Esophagus squamous epithelium (tissue), 5 donors: Measurements from ENCODE around the gene LINC00237. TPM values are rescaled to one million over a fixed set of nuclear protein-coding genes. Genes with fewer than 3 reads are reported as not detected.

Experiments used
- DNase-seq: peaks from one replicate; lab custom pipeline; 2025; lab: John Stamatoyannopoulos, UW
- H3K27ac ChIP-seq, 4 donors: fragments of 200-600 bp; sonication (generic); one replicate each; pipeline ENCODE4 v1.5.1; 2016 to 2019; ENCODE audit warnings: mild to moderate bottlenecking in 1 of 4
- H3K27me3 ChIP-seq, 4 donors: fragments of 200-600 bp; sonication (generic); 1 replicate in 3 of 4; 2 replicates in 1 of 4; pipeline versions ENCODE4 v1.5.1 to v1.6.0; 2017 to 2021; ENCODE audit warnings: antibody characterized with exemption in 1 of 4
- H3K36me3 ChIP-seq, 3 donors: fragments of 200-600 bp; sonication (generic); one replicate each; pipeline ENCODE4 v1.5.1; 2016 to 2019
- H3K4me1 ChIP-seq, 3 donors: fragments of 200-600 bp; sonication (generic); one replicate each; pipeline ENCODE4 v1.5.1; 2017 to 2019
- H3K4me3 ChIP-seq, 4 donors: fragments of 200-600 bp; sonication (generic); 1 replicate in 3 of 4; 2 replicates in 1 of 4; pipeline ENCODE4 v1.5.1; 2016 to 2019; ENCODE audit warnings: mild to moderate bottlenecking in 2 of 4, moderate library complexity in 1 of 4
- H3K9me3 ChIP-seq, 3 donors: fragments of 200-600 bp; sonication (generic); one replicate each; pipeline ENCODE4 v1.5.1; 2016 to 2019
- CTCF ChIP-seq, 6 experiments: fragments of 450-650 bp in 4 of 6; fragments of 200-600 bp in 2 of 6; sonication (generic) in 2 of 6; IDR thresholded peaks; one replicate each; pipeline ENCODE4 v1.5.1; 2016 to 2019; ENCODE audit warnings: antibody characterized with exemption in 6 of 6, mild to moderate bottlenecking in 4 of 6, moderate library complexity in 4 of 6
- POLR2A ChIP-seq, 4 donors: fragments of 450-650 bp; IDR thresholded peaks; one replicate each; pipeline ENCODE4 v1.6.1; 2017; ENCODE audit warnings: antibody characterized with exemption in 4 of 4, mild to moderate bottlenecking in 4 of 4, moderate library complexity in 3 of 4
- WGBS, 2 donors: methylation state at CpG; one replicate each; pipeline ENCODE4 v1.1.5; 2018; 5-methylcytosine and 5-hydroxymethylcytosine counted together
- intact Hi-C: fragments of 100-400 bp; cut with DNase I; formaldehyde crosslinking; loops from one replicate; pipeline ENCODE4 v1.15.0; 2022
- total RNA-seq, 4 donors: library from RNA; depleted of rRNA; stranded (reverse); fragments of >200 nt; gene quantifications; one replicate each; pipeline ENCODE4 v1.1.0, GENCODE V29; 2016
- donor health status: DM: yes; HTN: yes; CAD: no.

LINC00237 gene
- total RNA-seq, 4 donors from 2014 or later, result not detected

GRCh38 chr20:21100578-21101452 is 5.3 kb downstream of the LINC00237 start:
- Histone ChIP-seq H3K36me3 (no peaks in the 10 kb centered on the region), H3K27ac (peak overlapping the region in 1 of 4 donors; percentile 2), H3K9me3 (no peaks in the 10 kb centered on the region), H3K27me3 (peaks cover 35 to 100% (median 48%) of the 10 kb centered on the region in 4 donors), H3K4me3 (peak overlapping the region; percentile 28 to 64 (median 46)), H3K4me1 (peaks cover 40 to 53% (median 43%) of the 10 kb centered on the region in 3 donors)
- intact Hi-C loops, result no loop called here
- TF ChIP-seq POLR2A (IDR thresholded peaks at IDR 0.05) (no peak), CTCF (IDR thresholded peaks at IDR 0.05) (no peak)
- WGBS, 2 donors, result 6 to 8% methylated on average over 46 to 48 of the region's 64 CpGs
- DNase-seq, result no peak

- Histone ChIP-seq H3K27ac (peak overlapping the region in 1 of 4 donors; percentile 2), H3K27me3 (peaks cover 27 to 100% (median 40%) of the 10 kb centered on the region in 4 donors), H3K36me3 (no peaks in the 10 kb centered on the region), H3K9me3 (no peaks in the 10 kb centered on the region), H3K4me3 (peak overlapping the region; percentile 28 to 64 (median 46)), H3K4me1 (peaks cover 34 to 45% (median 36%) of the 10 kb centered on the region in 3 donors)
- no peak for DNase-seq
- TF ChIP-seq POLR2A (IDR thresholded peaks at IDR 0.05), result no peak
- TF ChIP-seq CTCF (IDR thresholded peaks at IDR 0.05), result no peak
- 4 to 6% methylated on average over 42 to 43 of the region's 46 CpGs for WGBS, 2 donors
- intact Hi-C loops, result no loop called here
Observed at GRCh38 chr20:21099751-21100577, 6.2 kb downstream of the LINC00237 start.

GRCh38 chr20:21096321-21097043 is 9.7 kb downstream of the LINC00237 start:
- no peak for DNase-seq
- H3K36me3 ChIP-seq, result no peaks in the 10 kb centered on the region
- H3K27me3 ChIP-seq, result peaks cover 15 to 100% (median 19%) of the 10 kb centered on the region in 4 donors
- 28 to 40% methylated on average over 9 to 10 of the region's 10 CpGs for WGBS, 2 donors
- no peak overlapping the region for H3K4me3 ChIP-seq
- intact Hi-C loops, result no loop called here
- peaks cover 11 to 21% (median 18%) of the 10 kb centered on the region in 3 donors for H3K4me1 ChIP-seq
- no peak overlapping the region for H3K27ac ChIP-seq
- no peak for TF ChIP-seq CTCF (IDR thresholded peaks at IDR 0.05)
- no peak for TF ChIP-seq POLR2A (IDR thresholded peaks at IDR 0.05)
- H3K9me3 ChIP-seq, result no peaks in the 10 kb centered on the region

GRCh38 chr20:21092806-21093205 is 13.4 kb downstream of the LINC00237 start:
- H3K27me3 ChIP-seq, result peaks cover 0 to 100% (median 4%) of the 10 kb centered on the region in 4 donors

More at GRCh38 chr20:21092806-21093205, 13.4 kb downstream of the LINC00237 start:
- intact Hi-C loops, result no loop called here
- TF ChIP-seq POLR2A (IDR thresholded peaks at IDR 0.05) (no peak), CTCF (IDR thresholded peaks at IDR 0.05) (no peak)
- Histone ChIP-seq H3K27ac (no peak overlapping the region), H3K4me3 (no peak overlapping the region), H3K4me1 (no peaks in the 10 kb centered on the region), H3K36me3 (no peaks in the 10 kb centered on the region), H3K9me3 (no peaks in the 10 kb centered on the region)
- DNase-seq, result no peak
- 74 to 78% methylated on average over 3 of the region's 3 CpGs for WGBS, 2 donors
